ENCODE data around the gene NAV2.

The NAV2 gene

GRCh38 chr11:20020198-20020597 lies 307.6 kb downstream of the NAV2 start:
- no peak for DNase-seq (ENCODE audit: low read depth)

GRCh38 chr11:20020716-20021115 lies 308.1 kb downstream of the NAV2 start:
- no peak for DNase-seq (ENCODE audit: low read depth)

GRCh38 chr11:20021212-20021611 lies 308.6 kb downstream of the NAV2 start:
- no peak for DNase-seq (ENCODE audit: low read depth)

- no peak for DNase-seq (ENCODE audit: low read depth)
Measured at GRCh38 chr11:20021771-20022362, 309.2 kb downstream of the NAV2 start.

GRCh38 chr11:20022363-20023081 lies 309.9 kb downstream of the NAV2 start:
- DNase-seq (ENCODE audit: low read depth) = no peak

- DNase-seq (ENCODE audit: low read depth) = no peak
Measured at GRCh38 chr11:20023082-20023426, 310.4 kb downstream of the NAV2 start.

- DNase-seq (ENCODE audit: low read depth) = no peak
Measured at GRCh38 chr11:20024172-20024935, 311.7 kb downstream of the NAV2 start.

- no peak for DNase-seq (ENCODE audit: low read depth)
Measured at GRCh38 chr11:20025332-20025840, 312.7 kb downstream of the NAV2 start.

- no peak for DNase-seq (ENCODE audit: low read depth)
Measured at GRCh38 chr11:20026629-20027555, 314.3 kb downstream of the NAV2 start.

- no peak for DNase-seq (ENCODE audit: low read depth)
Measured at GRCh38 chr11:20027556-20028013, 314.9 kb downstream of the NAV2 start.

GRCh38 chr11:20029193-20029592 lies 316.6 kb downstream of the NAV2 start:
- no peak for DNase-seq (ENCODE audit: low read depth)

GRCh38 chr11:20030472-20030871 lies 317.8 kb downstream of the NAV2 start:
- no peak for DNase-seq (ENCODE audit: low read depth)

- DNase-seq (ENCODE audit: low read depth) = no peak
Measured at GRCh38 chr11:20031155-20032001, 318.7 kb downstream of the NAV2 start.

GRCh38 chr11:20032127-20032526 lies 319.5 kb downstream of the NAV2 start:
- DNase-seq (ENCODE audit: low read depth) = no peak

- DNase-seq (ENCODE audit: low read depth) = no peak
Measured at GRCh38 chr11:20032577-20033260, 320.1 kb downstream of the NAV2 start.

GRCh38 chr11:20033806-20034205 lies 321.2 kb downstream of the NAV2 start:
- no peak for DNase-seq (ENCODE audit: low read depth)

- DNase-seq (ENCODE audit: low read depth) = no peak
Measured at GRCh38 chr11:20034941-20035340, 322.3 kb downstream of the NAV2 start.

GRCh38 chr11:20035375-20035700 lies 322.7 kb downstream of the NAV2 start:
- DNase-seq (ENCODE audit: low read depth) = no peak

- no peak for DNase-seq (ENCODE audit: low read depth)
Measured at GRCh38 chr11:20035701-20036601, 323.3 kb downstream of the NAV2 start.

Measured in activated T-helper 1 cell treated with Interleukin-2 at 50 U/mL for 16 hours (primary cell).